ENCODE measurements around the gene COX10.

- no peak for TF ChIP-seq POLR2AphosphoS5 (IDR thresholded peaks at IDR 0.05; ENCODE audit: borderline replicate concordance, low read depth, low read length)
- TF ChIP-seq EZH2 (IDR thresholded peaks at IDR 0.05): no peak
- TF ChIP-seq FOXP2 (optimal IDR thresholded peaks at IDR 0.05; ENCODE audit: control extremely low read depth, extremely low read length, insufficient read depth): no peak
These were observed 35.4 kb downstream of the COX10 start for GRCh38 chr17:14104734-14105133.

All from SK-N-MC (cell line).